ENCODE measurements around the gene B4GALNT4. TPM values are rescaled to one million over a fixed set of nuclear protein-coding genes. Genes with fewer than 3 reads are reported as not detected.
A peak's percentile ranks its signal among the peaks of the same experiment; 100 is the strongest.
"Not testable (repeated sequence)": the region's sequence is repeated elsewhere in the genome, so short reads cannot be mapped to it uniquely, and the experiment has no call there.

B4GALNT4 gene, protein sequence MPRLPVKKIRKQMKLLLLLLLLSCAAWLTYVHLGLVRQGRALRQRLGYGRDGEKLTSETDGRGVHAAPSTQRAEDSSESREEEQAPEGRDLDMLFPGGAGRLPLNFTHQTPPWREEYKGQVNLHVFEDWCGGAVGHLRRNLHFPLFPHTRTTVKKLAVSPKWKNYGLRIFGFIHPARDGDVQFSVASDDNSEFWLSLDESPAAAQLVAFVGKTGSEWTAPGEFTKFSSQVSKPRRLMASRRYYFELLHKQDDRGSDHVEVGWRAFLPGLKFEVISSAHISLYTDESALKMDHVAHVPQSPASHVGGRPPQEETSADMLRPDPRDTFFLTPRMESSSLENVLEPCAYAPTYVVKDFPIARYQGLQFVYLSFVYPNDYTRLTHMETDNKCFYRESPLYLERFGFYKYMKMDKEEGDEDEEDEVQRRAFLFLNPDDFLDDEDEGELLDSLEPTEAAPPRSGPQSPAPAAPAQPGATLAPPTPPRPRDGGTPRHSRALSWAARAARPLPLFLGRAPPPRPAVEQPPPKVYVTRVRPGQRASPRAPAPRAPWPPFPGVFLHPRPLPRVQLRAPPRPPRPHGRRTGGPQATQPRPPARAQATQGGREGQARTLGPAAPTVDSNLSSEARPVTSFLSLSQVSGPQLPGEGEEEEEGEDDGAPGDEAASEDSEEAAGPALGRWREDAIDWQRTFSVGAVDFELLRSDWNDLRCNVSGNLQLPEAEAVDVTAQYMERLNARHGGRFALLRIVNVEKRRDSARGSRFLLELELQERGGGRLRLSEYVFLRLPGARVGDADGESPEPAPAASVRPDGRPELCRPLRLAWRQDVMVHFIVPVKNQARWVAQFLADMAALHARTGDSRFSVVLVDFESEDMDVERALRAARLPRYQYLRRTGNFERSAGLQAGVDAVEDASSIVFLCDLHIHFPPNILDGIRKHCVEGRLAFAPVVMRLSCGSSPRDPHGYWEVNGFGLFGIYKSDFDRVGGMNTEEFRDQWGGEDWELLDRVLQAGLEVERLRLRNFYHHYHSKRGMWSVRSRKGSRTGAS
- under 1 TPM; 0.16 to 0.39 TPM for total RNA-seq
- 1 to 10 TPM in 1 of 3 donors, not detected in 2; 1.3 TPM for polyA plus RNA-seq
- 0 to 3.9 (median 0.80) reads per million in 6 experiments for total RNA-seq

DNA sequence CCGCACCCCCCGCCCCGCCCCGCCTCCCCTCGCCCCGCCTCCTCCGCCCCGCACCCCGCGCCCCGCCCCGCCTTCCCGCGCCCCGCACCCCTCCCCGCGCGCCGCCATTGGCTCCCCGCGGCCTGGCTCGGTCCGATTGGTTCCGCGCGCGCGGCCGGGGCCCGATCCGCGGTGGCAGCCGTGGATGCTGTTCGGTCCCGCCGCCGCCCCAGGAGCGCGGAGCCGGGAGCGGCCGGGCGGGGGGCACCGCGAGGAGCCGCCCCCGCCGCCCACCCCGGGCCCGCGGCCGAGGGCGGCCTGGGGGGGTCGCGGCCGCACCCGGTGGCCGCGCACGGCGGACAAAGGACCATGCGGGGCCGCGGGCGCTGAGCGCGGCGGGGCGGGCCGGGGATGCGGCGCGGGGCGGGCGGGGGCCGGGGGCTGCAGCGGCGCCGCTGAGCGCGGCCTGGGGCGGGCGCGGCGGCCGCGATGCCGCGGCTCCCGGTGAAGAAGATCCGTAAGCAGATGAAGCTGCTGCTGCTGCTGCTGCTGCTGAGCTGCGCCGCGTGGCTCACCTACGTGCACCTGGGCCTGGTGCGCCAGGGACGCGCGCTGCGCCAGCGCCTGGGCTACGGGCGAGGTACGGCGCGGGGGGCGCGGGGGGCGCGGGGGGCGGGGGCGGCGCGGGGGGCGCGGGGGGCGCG is at the start of gene B4GALNT4:
Gene B4GALNT4, plus strand, starts transcription at position 164 of the 683 bp plus-strand sequence. Its CDS starts 305 bp downstream, at position 469.
- Mint-ChIP-seq H3K9me3 (peaks cover 0 to 2% (median 0%) of the 10 kb centered on the region in 9 donors), H3K27me3 (peaks cover 16 to 59% (median 23%) of the 10 kb centered on the region in 5 donors), H3K4me1 (peaks cover 17 to 34% (median 24%) of the 10 kb centered on the region in 4 donors), H3K36me3 (peaks cover 0 to 4% (median 0%) of the 10 kb centered on the region in 3 donors), H3K27ac (peak within 1 kb of the TSS in 8 of 10 donors; percentile 22 to 86 (median 66)), H3K4me3 (peak within 1 kb of the TSS; percentile 68 to 90 (median 82))
- DNase-seq = peak in 5 of 10 donors; percentile 21 to 66 (median 38)
- POLR2A ChIA-PET = interaction anchor here (1.1 to 1.2 kb wide), 2 partner anchors 7 to 71 kb away, joined by 3 read pairs; partner anchors contain the start of gene IFITM5
- peak; percentile 81 to 83 for ATAC-seq

DNA sequence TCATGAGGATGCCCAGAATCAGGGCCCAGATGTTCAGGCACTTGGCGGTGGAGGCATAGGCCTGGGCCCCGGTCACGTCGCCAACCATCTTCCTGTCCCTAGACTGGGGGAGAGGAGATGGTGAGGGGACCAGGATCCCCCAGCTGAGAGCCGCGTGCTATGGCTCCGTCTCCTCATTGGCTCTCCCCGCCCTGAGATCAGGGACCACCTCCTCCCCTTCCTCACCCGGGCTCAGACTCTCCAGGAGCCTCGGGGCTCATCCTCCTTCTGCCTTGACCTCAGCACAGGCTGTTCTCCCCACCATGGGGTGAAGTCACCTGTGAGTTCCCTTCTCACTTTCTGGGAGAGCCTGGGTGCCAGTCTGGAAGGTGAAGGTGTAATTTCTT is 49.4 kb upstream of the B4GALNT4 start:
- POLR2A ChIA-PET = interaction anchor here (1.0 to 2.3 kb wide), 3 partner anchors 10 to 36 kb away, joined by 4 to 18 read pairs (median 12); no protein-coding TSS in a partner anchor
- H3K27ac Mint-ChIP-seq = peak overlapping the region; percentile 96 to 99 (median 98)
- H3K9me3 Mint-ChIP-seq, H3K27me3 Mint-ChIP-seq, DNase-seq: not testable (repeated sequence)
- ATAC-seq = peak; percentile 0 to 1
- peaks cover 12 to 18% (median 15%) of the 10 kb centered on the region in 3 donors for H3K36me3 Mint-ChIP-seq
- H3K4me1 Mint-ChIP-seq = peaks cover 35 to 51% (median 45%) of the 10 kb centered on the region in 4 donors
- peak overlapping the region; percentile 87 to 97 (median 92) for H3K4me3 Mint-ChIP-seq

DNA sequence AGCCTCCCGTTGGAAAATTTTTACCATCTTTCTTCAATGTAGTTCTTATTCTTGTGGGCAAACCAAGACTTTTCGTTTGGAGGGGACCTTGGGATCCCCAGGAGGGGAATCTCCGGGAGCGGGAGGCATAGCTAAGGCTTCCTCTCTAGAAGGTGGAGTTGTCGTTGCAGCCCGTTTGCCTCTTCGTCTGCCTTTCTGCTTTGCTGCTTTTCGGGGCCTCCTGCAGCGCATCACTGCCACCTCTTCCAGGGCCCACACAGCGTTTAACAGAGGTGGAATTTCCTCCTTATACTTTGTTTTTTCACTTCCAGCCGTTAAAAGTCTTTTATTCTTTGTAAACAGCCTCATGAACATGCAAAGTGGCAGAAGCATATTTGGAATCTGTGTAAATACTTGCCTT is 45.1 kb upstream of the B4GALNT4 start:
- H3K9me3 Mint-ChIP-seq = no peaks in the 10 kb centered on the region
- H3K4me1 Mint-ChIP-seq = peaks cover 36 to 71% (median 66%) of the 10 kb centered on the region in 4 donors
- no peaks in the 10 kb centered on the region for H3K36me3 Mint-ChIP-seq
- peak overlapping the region in 9 of 10 donors; percentile 45 to 81 (median 69) for H3K4me3 Mint-ChIP-seq
- H3K27me3 Mint-ChIP-seq = no peaks in the 10 kb centered on the region
- POLR2A ChIA-PET = interaction anchor here (0.6 to 4.5 kb wide), 11 partner anchors 8 to 116 kb away, joined by 3 to 56 read pairs (median 4); no protein-coding TSS in a partner anchor
- DNase-seq = no peak
- H3K27ac Mint-ChIP-seq = peak overlapping the region; percentile 81 to 95 (median 89)
- ATAC-seq = no peak

DNA sequence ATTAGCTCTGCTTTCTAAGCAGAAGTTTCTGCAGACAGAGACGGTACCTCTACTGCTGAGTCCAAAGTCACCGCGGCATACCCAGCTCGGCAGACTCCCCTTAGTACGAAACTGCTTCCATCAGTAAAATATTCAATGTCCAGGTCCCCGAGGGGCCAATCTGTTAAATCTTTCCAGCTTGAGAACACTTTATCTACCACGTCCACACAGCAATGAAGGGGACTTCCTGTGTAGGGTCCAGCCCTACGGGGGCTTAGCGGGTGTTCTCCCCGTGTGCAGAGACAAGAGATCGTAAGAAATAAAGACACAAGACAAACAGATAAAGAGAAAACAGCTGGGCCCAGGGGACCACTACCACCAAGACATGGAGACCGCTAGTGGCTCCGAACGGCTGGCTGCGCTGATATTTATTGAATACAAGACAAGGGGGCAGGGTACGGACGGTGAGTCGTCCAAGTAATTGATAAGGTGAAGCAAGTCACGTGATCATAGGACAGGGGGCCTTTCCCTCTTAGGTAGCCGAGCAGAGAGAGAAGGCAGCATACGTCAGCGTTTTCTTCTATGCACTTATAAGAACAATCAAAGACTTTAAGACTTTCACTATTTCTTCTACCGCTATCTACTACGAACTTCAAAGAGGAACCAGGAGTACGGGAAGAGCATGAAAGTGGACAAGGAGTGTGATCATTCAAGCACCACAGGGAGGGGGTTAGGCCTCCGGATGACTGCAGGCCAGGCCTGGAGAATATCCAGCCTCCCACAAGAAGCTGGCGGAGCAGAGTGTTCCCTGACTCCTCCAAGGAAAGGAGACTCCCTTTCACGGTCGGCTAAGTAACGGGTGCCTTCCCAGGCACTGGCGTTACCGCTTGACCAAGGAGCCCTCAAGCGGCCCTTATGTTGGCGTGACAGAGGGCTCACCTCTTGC is 44.4 kb upstream of the B4GALNT4 start:
- H3K9me3 Mint-ChIP-seq, H3K36me3 Mint-ChIP-seq, ATAC-seq, DNase-seq, H3K27me3 Mint-ChIP-seq: not testable (repeated sequence)
- Mint-ChIP-seq H3K4me3 (peak overlapping the region; percentile 36 to 81 (median 68)), H3K4me1 (peaks cover 39 to 74% (median 69%) of the 10 kb centered on the region in 4 donors), H3K27ac (peak overlapping the region; percentile 81 to 95 (median 90))
- POLR2A ChIA-PET = interaction anchor here (0.6 to 4.5 kb wide), 11 partner anchors 9 to 116 kb away, joined by 3 to 56 read pairs (median 4); partner anchors contain the start of gene PGGHG

DNA sequence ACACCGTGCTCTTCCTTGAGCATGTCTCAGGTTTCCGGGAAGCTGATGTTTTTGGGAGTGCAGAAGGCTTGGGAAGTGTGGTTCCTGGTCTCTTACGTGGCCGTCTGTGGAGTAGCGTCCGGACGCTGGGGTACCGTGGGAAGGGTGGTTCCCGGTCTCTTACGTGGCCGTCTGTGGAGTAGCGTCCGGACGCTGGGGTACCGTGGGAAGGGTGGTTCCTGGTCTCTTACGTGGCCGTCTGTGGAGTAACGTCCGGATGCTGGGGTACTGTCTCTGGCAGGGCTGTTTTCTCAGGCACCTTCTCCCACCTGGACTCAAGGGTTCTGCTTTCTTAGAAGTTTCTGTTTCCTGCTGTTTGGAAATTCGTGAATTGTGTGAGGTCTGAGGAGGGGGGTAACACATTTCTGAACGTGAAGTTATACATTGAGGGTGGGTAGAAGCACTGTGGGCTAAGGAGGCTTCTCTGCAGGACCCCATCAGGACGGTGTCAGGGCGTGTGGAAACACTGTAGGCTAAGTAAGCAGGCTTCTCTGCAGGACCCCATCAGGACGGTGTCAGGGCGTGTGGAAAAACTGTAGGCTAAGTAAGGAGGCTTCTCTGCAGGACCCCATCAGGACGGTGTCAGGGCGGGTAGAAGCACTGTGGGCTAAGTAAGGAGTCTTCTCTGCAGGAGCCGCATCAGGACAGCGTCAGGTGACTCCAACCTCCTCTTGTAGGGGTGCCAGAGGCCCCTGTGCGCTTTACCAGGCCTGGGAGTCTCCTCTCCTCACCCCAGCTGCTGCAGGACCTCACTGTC is 43.3 kb upstream of the B4GALNT4 start:
- no peak for DNase-seq
- POLR2A ChIA-PET = interaction anchor here (0.7 to 5.6 kb wide), 13 partner anchors 10 to 122 kb away, joined by 3 to 56 read pairs (median 6); partner anchors contain the start of genes BET1L, PGGHG and RIC8A
- peak overlapping the region; percentile 70 to 87 (median 78) for H3K4me3 Mint-ChIP-seq

DNA sequence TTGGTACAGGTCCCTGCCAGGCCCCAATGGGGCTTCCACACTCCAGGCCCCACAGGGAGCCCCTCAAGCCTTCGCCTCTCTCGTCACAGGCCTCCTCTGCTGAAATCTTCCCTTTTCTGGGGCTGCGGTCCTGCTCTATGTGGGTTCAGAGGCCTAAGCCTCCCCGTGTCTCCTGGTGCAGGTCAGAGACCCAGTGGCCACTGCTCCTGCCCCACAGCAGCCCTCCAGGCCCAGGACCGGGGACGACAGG is 42.8 kb upstream of the B4GALNT4 start:
- ATAC-seq (peak; percentile 18 to 22), DNase-seq (no peak)
- peaks cover 38 to 83% (median 75%) of the 10 kb centered on the region in 4 donors for H3K4me1 Mint-ChIP-seq
- no peaks in the 10 kb centered on the region for H3K36me3 Mint-ChIP-seq
- no peaks in the 10 kb centered on the region for H3K27me3 Mint-ChIP-seq
- peak overlapping the region; percentile 70 to 87 (median 78) for H3K4me3 Mint-ChIP-seq
- POLR2A ChIA-PET = interaction anchor here (0.7 to 5.6 kb wide), 13 partner anchors 10 to 122 kb away, joined by 3 to 56 read pairs (median 5); partner anchors contain the start of genes BET1L, PGGHG and RIC8A
- peak overlapping the region; percentile 95 to 99 (median 98) for H3K27ac Mint-ChIP-seq
- H3K9me3 Mint-ChIP-seq = no peaks in the 10 kb centered on the region

More for the DNA sequence above, 43.3 kb upstream of the B4GALNT4 start:
- Mint-ChIP-seq H3K4me1 (peaks cover 35 to 78% (median 70%) of the 10 kb centered on the region in 4 donors), H3K27ac (peak overlapping the region; percentile 95 to 99 (median 98)), H3K9me3 (no peaks in the 10 kb centered on the region), H3K36me3 (no peaks in the 10 kb centered on the region), H3K27me3 (no peaks in the 10 kb centered on the region)
- peak in 1 of 2 donors; percentile 5 for ATAC-seq

DNA sequence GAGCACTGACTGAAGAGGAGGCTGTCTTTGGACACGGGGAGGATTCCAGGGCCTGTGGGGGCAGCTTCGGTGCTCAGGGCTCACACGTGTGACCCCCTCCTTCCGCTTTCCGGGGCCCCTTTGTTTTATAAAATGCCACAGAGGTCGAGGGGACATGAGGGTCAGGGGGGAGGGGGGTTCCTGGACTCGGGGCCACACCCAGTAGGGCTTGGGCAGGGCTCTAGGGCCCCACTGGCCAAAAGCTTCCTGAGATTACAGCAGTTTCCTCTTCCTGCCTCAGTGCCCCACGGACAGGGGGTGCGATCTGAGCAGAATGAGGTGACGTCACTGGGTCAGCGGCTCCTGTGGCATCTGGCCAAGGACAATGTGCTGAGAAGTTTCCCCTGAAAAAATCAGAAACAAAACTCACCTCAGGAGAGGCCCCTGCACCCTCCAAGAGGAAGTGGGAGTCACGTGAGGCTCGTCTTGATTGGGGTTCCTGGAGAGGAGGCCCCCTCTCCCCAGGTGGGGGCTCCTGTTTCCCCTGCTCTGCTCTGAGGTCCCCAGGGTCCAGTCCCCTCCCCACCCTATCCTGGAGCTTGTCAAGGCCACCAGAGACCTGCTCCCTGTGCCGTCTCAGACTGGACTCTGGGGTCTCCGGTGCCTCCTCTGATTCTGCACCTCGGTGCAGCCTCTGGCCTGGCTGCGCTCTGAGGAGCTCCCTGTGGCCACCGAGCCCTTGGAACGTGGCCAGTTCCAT is 42.3 kb upstream of the B4GALNT4 start:
- Mint-ChIP-seq H3K27me3 (no peaks in the 10 kb centered on the region), H3K36me3 (no peaks in the 10 kb centered on the region), H3K4me3 (peak overlapping the region; percentile 70 to 87 (median 78)), H3K9me3 (no peaks in the 10 kb centered on the region), H3K4me1 (peaks cover 40 to 88% (median 80%) of the 10 kb centered on the region in 4 donors), H3K27ac (peak overlapping the region; percentile 95 to 99 (median 98))
- POLR2A ChIA-PET = interaction anchor here (0.7 to 5.6 kb wide), 18 partner anchors 11 to 249 kb away, joined by 3 to 56 read pairs (median 3); partner anchors contain the start of genes BET1L, PGGHG, PHRF1 and RIC8A
- ATAC-seq (peak; percentile 65 to 75), DNase-seq (peak; percentile 55 to 89 (median 78))

DNA sequence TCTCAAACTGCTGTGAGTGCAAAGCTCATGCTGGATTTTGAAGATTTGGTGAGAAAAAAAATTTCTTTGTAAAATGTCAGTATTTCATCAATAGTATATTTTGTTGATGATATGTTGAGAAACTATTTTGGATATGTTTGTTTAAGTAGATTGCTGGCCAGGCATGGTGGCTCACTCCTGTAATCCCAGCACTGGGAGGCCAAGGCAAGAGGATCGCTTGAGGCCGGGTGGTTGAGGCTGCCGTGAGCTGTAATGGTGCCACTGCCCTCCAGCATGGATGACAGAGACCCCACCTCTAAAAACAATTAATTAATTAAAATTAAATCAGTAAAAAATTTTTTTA is 41.7 kb upstream of the B4GALNT4 start:
- peak overlapping the region; percentile 95 to 99 (median 98) for H3K27ac Mint-ChIP-seq
- DNase-seq (no peak), ATAC-seq (no peak)
- H3K9me3 Mint-ChIP-seq = no peaks in the 10 kb centered on the region
- no peaks in the 10 kb centered on the region for H3K27me3 Mint-ChIP-seq
- peak overlapping the region; percentile 57 to 87 (median 78) for H3K4me3 Mint-ChIP-seq
- no peaks in the 10 kb centered on the region for H3K36me3 Mint-ChIP-seq
- POLR2A ChIA-PET = interaction anchor here (0.7 to 5.6 kb wide), 16 partner anchors 11 to 249 kb away, joined by 3 to 56 read pairs (median 4); partner anchors contain the start of genes BET1L, PGGHG, PHRF1 and RIC8A
- peaks cover 40 to 90% (median 83%) of the 10 kb centered on the region in 4 donors for H3K4me1 Mint-ChIP-seq

DNA sequence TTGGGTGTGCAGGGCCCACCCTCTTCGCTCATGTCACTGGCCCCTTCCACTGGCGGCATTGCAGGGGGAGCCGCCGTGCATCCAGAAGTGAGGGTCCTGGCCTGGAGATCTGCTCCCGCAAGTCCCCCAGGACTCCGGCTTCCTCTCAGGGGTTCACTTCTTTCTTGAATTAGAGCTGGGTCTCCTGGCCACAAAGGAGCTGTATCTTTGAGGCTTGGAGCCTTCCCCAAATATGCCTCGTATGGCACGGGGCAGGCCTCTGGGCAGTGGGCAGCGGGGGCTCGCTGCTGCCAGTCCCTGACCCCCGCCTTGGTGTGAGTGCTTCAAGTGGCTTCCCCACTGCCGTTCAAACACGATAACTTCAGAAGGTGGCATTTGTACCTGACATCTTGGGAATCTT is 41.3 kb upstream of the B4GALNT4 start:
- H3K9me3 Mint-ChIP-seq = no peaks in the 10 kb centered on the region
- no peaks in the 10 kb centered on the region for H3K27me3 Mint-ChIP-seq
- POLR2A ChIA-PET = interaction anchor here (0.6 to 5.6 kb wide), 9 partner anchors 12 to 248 kb away, joined by 3 to 56 read pairs (median 8); partner anchors contain the start of genes BET1L, PGGHG, PHRF1 and RIC8A
- H3K4me1 Mint-ChIP-seq = peaks cover 40 to 93% (median 85%) of the 10 kb centered on the region in 4 donors
- no peak for ATAC-seq
- H3K27ac Mint-ChIP-seq = peak overlapping the region; percentile 46 to 95 (median 78)
- H3K4me3 Mint-ChIP-seq = peak overlapping the region in 4 of 10 donors; percentile 15 to 39 (median 26)
- no peaks in the 10 kb centered on the region for H3K36me3 Mint-ChIP-seq
- no peak for DNase-seq
